Breast epithelium (tissue), 3 donors: ENCODE results near the gene HCN4.

Source experiments
- POLR2A ChIP-seq: fragments of 450-650 bp; IDR thresholded peaks from one replicate; pipeline ENCODE4 v1.6.1; 2016; ENCODE audit warnings: antibody characterized with exemption, mild to moderate bottlenecking, moderate library complexity
- POLR2AphosphoS5 ChIP-seq, 3 donors: sonication (generic); formaldehyde crosslinking; IDR thresholded peaks; one replicate each; pipeline ENCODE4 v1.6.1; 2017; ENCODE audit warnings: antibody characterized with exemption in 3 of 3
- TF ChIP-seq, protein P1 (sequence below), 3 donors: fragments of 450-650 bp; IDR thresholded peaks; one replicate each; pipeline ENCODE4 v1.5.1; 2016 to 2017; ENCODE audit warnings: antibody characterized with exemption in 3 of 3, mild to moderate bottlenecking in 3 of 3, moderate library complexity in 3 of 3

DNA sequence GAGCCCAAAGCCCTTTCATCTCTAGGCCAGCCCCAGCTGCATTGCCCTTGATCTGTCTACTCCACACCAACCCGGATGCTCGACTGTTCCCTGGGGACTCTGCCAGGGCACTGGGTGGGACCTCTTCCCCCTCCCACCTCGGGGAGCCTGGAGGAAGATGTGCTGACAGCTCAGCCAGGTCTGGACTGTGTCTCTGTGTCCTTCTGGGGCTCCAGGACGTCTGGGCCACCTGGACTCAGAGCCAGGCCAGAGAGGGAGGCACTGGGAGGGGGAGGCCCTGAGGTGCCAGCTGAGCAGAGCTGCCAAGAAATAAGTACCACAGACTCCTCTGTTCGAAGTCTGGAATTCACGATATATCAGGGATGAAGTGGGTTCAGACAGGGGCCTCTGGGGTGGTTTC, 5.8 kb upstream of the HCN4 start:
- TF ChIP-seq, protein P1, sequence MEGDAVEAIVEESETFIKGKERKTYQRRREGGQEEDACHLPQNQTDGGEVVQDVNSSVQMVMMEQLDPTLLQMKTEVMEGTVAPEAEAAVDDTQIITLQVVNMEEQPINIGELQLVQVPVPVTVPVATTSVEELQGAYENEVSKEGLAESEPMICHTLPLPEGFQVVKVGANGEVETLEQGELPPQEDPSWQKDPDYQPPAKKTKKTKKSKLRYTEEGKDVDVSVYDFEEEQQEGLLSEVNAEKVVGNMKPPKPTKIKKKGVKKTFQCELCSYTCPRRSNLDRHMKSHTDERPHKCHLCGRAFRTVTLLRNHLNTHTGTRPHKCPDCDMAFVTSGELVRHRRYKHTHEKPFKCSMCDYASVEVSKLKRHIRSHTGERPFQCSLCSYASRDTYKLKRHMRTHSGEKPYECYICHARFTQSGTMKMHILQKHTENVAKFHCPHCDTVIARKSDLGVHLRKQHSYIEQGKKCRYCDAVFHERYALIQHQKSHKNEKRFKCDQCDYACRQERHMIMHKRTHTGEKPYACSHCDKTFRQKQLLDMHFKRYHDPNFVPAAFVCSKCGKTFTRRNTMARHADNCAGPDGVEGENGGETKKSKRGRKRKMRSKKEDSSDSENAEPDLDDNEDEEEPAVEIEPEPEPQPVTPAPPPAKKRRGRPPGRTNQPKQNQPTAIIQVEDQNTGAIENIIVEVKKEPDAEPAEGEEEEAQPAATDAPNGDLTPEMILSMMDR (IDR thresholded peaks at IDR 0.05): no peak
- TF ChIP-seq POLR2AphosphoS5 (IDR thresholded peaks at IDR 0.05): no peak
- no peak for TF ChIP-seq POLR2A
